Measurements from ENCODE around the gene AMPH.

The AMPH gene
- 0 to 3.2 (median 0.10) reads per million in 17 experiments for total RNA-seq

DNA sequence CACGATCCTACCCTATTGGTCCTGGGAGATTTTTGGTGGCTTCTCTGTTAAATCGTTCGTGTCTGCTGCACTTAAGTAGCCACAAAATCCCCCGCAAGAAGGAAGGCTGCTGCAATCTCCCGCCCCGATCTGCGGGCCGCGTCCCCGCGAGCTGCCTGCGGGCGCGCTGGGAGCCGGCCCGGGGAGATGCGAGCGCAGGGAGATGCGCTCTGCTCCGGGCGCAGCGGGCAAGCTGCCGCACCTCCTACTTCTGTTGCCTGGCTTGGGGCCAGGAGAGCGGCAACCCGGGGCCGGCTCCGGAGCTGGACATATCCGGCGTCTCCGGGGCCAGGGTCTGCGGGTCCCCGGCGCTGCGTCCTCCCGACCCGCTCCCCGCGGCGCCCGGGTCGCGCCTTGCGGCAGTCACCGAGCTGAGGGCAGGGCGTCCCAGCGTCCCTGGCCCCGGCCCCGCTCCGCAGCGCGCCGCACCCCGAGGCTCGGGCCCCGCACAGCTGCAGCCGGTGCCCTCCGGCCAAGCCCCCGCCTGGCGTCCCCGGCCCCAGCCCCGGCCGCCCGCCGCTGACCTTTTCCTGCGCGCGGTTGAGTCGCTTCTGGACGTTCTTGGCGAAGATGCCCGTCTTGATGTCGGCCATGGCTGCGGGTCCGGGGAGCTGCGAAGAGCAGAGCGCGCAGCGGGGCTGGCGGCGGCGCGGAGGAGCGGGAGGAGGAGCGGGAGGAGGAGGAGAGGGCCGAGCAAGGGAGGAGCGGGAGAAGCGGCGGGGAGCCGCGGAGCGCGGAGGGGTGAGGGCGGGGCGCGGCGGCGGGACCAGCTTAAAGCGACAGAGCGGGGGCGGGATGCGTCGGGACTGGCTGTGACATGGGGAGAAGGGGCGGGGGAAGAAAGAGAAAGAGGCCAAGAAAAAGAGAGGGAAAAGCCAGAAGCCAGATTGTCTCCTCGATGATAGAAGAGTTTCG, at the start of gene AMPH:
Gene AMPH, minus strand, starts transcription at position 654 of the 954 bp plus-strand sequence. Its CDS starts 22 bp downstream, at position 632.
- DNase-seq, result peak in 3 of 4 experiments; percentile 1 to 49 (median 15)

GRCh38 chr7:38679419-38679818, 48.2 kb upstream of the AMPH start:
- peak; percentile 9 to 55 (median 36) for DNase-seq

DNA sequence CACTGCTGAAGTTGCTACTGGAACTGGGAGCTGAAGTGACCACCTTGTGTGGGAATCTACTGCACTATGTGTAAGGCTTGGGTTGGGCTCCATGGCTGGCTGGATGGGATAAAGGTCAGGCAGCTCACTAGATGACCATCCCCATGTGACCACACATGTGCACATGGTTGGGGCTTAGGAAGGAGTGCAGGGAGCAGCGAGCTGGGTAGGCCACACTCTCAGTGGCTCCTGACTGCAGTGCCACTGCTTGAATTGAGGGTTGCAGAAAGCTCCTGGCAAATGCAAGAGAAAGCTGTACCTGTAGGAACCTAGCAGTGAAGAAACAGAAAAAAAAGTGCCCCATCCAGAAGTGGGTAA, 47.5 kb upstream of the AMPH start:
- DNase-seq, result no peak

DNA sequence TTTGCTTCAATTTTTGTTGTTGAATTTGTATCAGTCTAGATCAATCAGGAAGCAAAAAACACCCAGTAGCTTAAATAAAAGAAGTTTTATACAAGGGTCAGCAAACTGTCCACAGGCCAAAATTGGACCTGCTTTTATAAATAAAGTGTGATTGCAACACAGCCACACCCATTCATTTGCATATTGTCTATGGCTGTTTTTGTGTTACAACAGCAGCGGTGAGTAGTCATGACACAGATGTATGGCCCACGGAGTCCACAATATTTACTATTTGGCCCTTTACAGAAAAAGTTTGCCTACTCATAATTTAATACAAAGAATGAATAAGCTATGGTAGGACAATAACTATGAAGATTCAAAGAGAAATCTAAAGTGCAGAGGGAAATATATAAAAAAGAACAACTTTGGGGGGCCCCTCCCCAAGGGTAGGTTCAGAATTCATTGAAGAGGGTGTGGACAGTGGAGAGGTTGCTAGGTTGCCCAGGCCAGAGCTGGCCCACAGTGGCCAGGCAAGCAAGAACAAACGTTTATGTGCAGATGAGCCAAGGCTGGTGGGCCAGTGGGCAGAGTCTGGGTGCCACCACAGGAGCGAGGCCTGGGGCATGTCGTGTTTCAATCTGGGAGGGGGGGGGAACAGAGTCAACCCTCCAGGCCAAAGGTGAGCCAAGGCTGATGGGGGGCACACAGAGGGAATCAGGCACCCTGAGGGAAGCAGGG, 47.0 kb upstream of the AMPH start:
- no peak for DNase-seq

GRCh38 chr7:38675494-38676106, 44.4 kb upstream of the AMPH start:
- no peak for DNase-seq

- peak in 1 of 4 experiments; percentile 42 for DNase-seq
These were observed 43.3 kb upstream of the AMPH start for GRCh38 chr7:38674513-38674912.

DNA sequence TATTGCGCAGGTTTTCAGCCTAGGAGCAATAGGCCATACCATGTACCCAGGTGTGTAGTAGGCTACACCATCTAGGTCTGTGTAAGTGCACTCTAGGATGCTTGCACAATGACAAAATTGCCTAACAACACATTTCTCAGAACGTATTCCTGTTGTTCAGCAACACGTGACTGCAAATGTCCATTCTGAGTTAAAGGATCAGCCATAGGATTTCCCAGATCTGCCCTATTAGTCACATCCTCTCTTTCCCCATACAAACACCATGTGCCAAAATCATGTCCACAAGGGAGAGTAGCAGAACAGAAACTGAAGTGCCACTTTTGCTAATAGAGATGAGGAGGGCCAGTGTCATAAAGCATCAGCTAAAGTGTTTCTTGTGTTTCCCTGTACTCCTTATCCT, 42.6 kb upstream of the AMPH start:
- DNase-seq, result peak; percentile 78 to 95 (median 90)

- DNase-seq, result peak; percentile 28 to 61 (median 46)
These were observed 41.0 kb upstream of the AMPH start for GRCh38 chr7:38671911-38672905.

DNA sequence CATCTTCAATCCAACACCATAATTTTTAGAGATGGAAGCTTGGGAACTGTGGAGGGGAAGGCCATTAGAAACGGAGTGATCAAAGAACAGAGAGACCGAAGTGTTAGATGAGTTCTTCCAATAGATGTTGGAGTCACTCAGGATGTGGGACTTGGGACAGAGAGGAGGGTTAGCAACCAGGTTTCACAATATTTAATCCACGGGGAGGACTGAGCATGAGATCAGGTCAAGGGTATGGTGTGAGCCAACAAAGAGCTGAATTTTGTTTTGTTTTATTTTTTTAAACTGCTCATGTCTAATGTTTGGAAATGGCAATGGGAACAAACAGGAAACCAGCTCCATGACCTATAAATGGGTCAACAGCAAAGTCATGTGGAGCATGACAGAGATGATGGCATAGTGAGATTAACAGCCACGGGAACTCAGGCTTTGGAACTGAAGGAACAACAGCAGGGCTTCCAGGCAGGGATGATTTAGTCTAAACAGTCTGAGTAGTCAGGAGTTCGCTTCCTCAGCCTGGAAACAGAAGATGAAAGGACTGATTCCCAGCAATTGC, 38.9 kb upstream of the AMPH start:
- peak in 1 of 4 experiments; percentile 48 for DNase-seq

- DNase-seq, result no peak
These were observed 33.8 kb upstream of the AMPH start for GRCh38 chr7:38664972-38665371.

DNA sequence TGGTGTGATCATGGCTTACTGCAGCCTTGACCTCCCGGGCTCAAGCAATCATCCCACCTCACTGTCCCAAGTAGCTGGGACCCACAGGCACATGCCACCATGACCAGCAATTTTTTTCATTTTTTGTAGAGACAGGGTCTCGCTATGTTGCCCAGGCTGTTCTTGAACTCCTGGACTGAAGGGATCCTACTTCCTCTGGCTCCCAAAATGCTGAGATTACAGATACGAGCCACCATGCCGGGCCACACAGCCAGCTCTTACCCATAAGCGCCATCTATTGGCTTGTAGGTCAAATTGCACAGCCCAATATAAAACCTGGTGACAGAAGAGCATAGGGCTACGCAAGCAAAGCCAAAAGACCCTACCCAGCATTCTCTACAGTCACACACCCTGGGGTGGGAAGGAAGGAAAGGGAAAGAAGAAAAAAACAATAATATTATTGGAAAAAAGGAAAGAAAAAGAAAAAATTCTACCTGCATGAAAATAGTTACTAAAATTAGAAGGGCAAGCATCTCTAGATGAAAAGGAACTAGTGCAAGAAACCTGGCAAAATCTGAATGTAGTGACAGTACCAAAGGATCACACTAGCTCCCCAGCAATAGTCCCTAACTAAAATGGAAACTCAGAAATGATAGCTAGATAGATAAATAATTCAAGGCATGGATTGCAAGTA, 29.4 kb upstream of the AMPH start:
- DNase-seq, result peak; percentile 59 to 85 (median 79)

DNA sequence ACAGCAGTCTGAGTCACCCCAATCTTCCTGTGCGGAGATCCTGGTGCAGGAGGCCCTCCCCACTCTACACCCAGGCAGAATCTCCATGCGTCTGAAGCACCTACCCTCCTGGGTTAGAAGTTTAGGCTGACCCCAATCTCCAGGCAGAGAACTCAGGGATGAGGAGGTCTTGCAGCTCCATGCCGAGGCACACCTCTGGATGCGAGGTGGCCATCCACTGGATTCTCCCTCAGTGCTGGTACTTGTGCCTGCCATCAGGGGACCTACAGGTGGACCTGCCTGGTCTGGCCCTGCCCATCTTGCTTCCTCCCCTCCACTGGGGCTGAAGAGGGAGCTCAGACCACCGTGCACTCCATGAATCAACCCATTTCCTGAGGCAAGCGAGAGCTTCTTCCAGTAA, 28.8 kb upstream of the AMPH start:
- no peak for DNase-seq

GRCh38 chr7:38658921-38659320, 27.7 kb upstream of the AMPH start:
- DNase-seq, result peak; percentile 30 to 60 (median 52)

GRCh38 chr7:38656968-38657367, 25.8 kb upstream of the AMPH start:
- peak; percentile 43 to 83 (median 64) for DNase-seq

GRCh38 chr7:38655833-38656774, 24.9 kb upstream of the AMPH start:
- no peak for DNase-seq

- DNase-seq, result no peak
These were observed 6.8 kb upstream of the AMPH start for GRCh38 chr7:38637957-38638356.

GRCh38 chr7:38632411-38632810, 1.2 kb upstream of the AMPH start:
- DNase-seq, result no peak

DNA sequence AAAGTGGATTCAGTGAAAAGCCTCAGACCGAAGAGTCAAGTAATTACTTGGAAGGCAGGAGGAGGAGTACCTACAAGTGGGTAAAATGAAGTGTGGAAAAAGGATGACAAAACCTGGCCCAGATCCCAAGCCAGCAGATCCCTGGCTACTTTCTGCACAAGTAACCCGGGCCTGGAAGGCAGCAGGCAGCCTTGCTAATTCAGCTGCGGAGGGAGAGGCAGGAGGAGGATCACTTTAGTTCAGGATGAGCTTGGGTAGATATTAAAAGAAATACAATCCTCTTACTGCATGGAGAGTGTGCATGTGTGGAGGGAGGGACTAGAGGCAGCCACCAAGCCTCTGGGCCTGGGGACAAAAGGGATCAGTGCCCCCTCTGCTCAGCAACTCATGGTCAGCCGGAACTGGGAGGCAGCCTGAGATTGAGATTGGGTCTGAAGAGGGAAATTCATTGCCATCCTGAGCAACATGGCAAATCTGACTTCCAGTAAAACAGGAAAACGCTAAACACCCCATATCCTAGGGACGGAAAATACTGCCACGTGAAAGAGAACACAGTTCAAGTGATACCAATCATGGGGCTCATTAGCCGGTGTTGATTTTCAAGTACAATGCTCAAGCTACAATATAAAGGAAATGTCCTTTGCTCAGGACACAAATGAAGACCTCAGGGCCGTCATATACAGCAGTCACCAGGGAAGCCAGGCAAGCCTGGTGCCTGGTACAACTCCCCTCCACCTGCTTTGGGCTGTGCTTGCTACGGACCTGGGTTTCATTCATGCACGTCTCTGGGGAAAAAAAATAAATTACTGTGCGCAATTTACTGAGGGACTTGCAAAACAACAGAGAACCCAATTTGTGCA, 1.3 kb downstream of the AMPH start:
- DNase-seq, result no peak

All from suppressor macrophage (primary cell).